ENCODE measurements around the gene SLC16A3. TPM values are rescaled to one million over a fixed set of nuclear protein-coding genes. Genes with fewer than 3 reads are reported as not detected.

SLC16A3 gene
- total and polyA plus RNA-seq, 2 donors (not counting 3 experiments of a cell fraction or from before 2014, with no cell fraction given), result 95.9 to 171 TPM

- Histone ChIP-seq H3K4me3 (replicated peaks in 1 of 3; ENCODE audit: insufficient read depth in 1 of 3, low read depth in 1 of 3, low read length in 3 of 3) (no peak overlapping the region), H3K4me2 (ENCODE audit: insufficient read depth, low read length) (no peak overlapping the region), H3K9ac (replicated peaks; ENCODE audit: extremely low read depth, insufficient read depth, low read length) (no peak overlapping the region), H3K27ac (ENCODE audit: insufficient read depth, low read depth, low read length) (no peak overlapping the region), H3K4me1 (ENCODE audit: control insufficient read depth, extremely low read depth, insufficient read depth, low read length) (peaks cover under 1% of the 10 kb centered on the region), H3K9me3 (replicated peaks; ENCODE audit: control insufficient read depth, insufficient read depth, low read length) (no peaks in the 10 kb centered on the region), H4K20me1 (replicated peaks; ENCODE audit: control insufficient read depth, extremely low read depth, insufficient read depth, low read length) (no peaks in the 10 kb centered on the region), H3K36me3 (ENCODE audit: control insufficient read depth in 2 of 2, extremely low read depth in 1 of 2, insufficient read depth in 2 of 2, low read length in 2 of 2) (peaks cover 0 to 6% of the 10 kb centered on the region in 2 experiments), H2AFZ (ENCODE audit: low read depth, low read length) (no peak overlapping the region), H3K9me1 (replicated peaks; ENCODE audit: control insufficient read depth, extremely low read depth, insufficient read depth, low read length) (no peaks in the 10 kb centered on the region), H3K79me2 (ENCODE audit: control insufficient read depth, insufficient read depth, low read length) (no peaks in the 10 kb centered on the region), H3K27me3 (ENCODE audit: control insufficient read depth in 2 of 2, insufficient read depth in 2 of 2, low read length in 2 of 2) (no peaks in the 10 kb centered on the region)
- FAIRE-seq (no peak), DNase-seq (ENCODE audit: low read depth, low spot score) (no peak)
- ChIA-PET POLR2A (interaction anchor here (0.9 kb wide), 1 partner anchor 35 kb away, joined by 3 read pairs; no protein-coding TSS in a partner anchor), CTCF (interaction anchor here (1.5 kb wide), 1 partner anchor 170 kb away, joined by 4 read pairs; no protein-coding TSS in a partner anchor)
- dilution Hi-C loops (cut with MboI; ENCODE audit: extremely low pct_ligation_motif_present, low sequenced_read_pairs), result no loop called here
- BruUV-seq (replicated peaks), result no TSS peak
- no peak for TF ChIP-seq POLR2A (IDR thresholded peaks at IDR 0.05; ENCODE audit: low read depth, low read length)
- TF ChIP-seq MAX (IDR thresholded peaks at IDR 0.05; ENCODE audit: insufficient read depth, insufficient read length), result no peak
- TF ChIP-seq EZH2 (IDR thresholded peaks at IDR 0.05; ENCODE audit: borderline replicate concordance, low read depth, low read length, severe bottlenecking), result no peak
- TF ChIP-seq JUN (IDR thresholded peaks at IDR 0.05; ENCODE audit: borderline replicate concordance, insufficient read depth, insufficient read length, low read depth), result no peak
- no peak for TF ChIP-seq POLR2AphosphoS5 (IDR thresholded peaks at IDR 0.05; ENCODE audit: insufficient read depth, low read depth, low read length)
- no peak for TF ChIP-seq MYC (IDR thresholded peaks at IDR 0.05; ENCODE audit: low read depth, low read length)
- no peak for TF ChIP-seq FOS (IDR thresholded peaks at IDR 0.05; ENCODE audit: borderline replicate concordance, insufficient read depth, low read length)
- TF ChIP-seq CTCF (IDR thresholded peaks at IDR 0.05; ENCODE audit: extremely low read depth in 1 of 2, insufficient read depth in 1 of 2, low read depth in 1 of 2, low read length in 2 of 2), result no peak
- TF ChIP-seq GATA2 (IDR thresholded peaks at IDR 0.05; ENCODE audit: insufficient read depth, insufficient read length, low read depth, low read length), result no peak
- intact Hi-C loops (cut with micrococcal nuclease), result no loop called here
Observed at GRCh38 chr17:82200135-82200534, 28.7 kb upstream of the SLC16A3 start.
